ENCODE measurements around the gene RANBP3.
"Not testable (repeated sequence)": the region's sequence is repeated elsewhere in the genome, so short reads cannot be mapped to it uniquely, and the experiment has no call there.

The RANBP3 gene, protein sequence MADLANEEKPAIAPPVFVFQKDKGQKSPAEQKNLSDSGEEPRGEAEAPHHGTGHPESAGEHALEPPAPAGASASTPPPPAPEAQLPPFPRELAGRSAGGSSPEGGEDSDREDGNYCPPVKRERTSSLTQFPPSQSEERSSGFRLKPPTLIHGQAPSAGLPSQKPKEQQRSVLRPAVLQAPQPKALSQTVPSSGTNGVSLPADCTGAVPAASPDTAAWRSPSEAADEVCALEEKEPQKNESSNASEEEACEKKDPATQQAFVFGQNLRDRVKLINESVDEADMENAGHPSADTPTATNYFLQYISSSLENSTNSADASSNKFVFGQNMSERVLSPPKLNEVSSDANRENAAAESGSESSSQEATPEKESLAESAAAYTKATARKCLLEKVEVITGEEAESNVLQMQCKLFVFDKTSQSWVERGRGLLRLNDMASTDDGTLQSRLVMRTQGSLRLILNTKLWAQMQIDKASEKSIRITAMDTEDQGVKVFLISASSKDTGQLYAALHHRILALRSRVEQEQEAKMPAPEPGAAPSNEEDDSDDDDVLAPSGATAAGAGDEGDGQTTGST

DNA sequence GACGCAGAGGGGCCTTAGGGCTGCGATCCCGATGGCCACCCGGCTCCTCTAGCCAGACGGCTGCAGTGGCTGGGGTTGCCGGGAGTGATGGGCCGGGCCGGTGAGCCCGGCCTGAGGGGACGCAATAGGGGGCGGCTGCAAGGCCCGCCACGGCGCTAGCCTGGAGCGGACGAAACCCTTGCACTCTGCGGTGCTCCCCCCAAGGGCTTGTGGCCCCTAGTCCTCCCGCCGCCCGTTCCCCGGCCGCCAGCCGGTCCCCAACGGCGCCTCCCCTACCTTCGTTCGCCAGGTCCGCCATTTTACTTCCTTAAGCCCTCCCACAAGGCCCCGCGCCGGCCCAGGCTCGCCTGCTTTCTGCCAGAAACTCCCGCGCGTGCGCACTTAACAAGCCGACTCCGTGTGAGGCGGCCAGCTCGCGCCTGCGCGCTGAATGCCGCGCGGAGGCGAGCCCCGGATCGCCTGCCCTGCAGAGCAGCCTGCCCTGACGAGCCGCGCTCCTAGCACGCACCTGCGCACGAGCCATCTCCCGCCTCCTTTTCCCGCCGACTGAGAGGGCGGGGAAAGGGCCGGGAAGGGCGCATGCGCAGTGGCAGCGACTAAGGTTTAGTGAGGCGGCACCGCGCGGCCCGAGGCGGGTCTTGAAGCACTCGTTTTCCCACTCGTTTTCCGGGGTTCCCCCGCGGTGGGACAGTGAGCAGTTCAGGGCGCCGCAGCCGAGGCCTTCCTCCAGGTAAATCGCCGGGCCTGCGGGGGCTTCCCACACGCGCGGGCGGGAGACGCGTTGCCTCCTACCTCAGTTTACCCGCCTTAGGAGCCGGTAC lies at the start of gene RANBP3:
Gene RANBP3 (minus strand): TSS at position 356 of the 821 bp plus-strand sequence. CDS start 58 bp downstream, at position 298.
- Histone ChIP-seq H3K27me3 (ENCODE audit: control insufficient read depth, insufficient read depth, low read length) (no peaks in the 10 kb centered on the region), H3K9me3 (ENCODE audit: control insufficient read depth, insufficient read depth, low read length) (no peaks in the 10 kb centered on the region), H3K4me1 (ENCODE audit: control insufficient read depth, insufficient read depth, low read length) (peaks cover 4% of the 10 kb centered on the region), H3K9ac (ENCODE audit: low read depth, low read length) (peak within 1 kb of the TSS; percentile 94), H3K4me3 (ENCODE audit: low read depth, low read length) (peak within 1 kb of the TSS; percentile 82), H3K36me3 (ENCODE audit: control insufficient read depth, insufficient read depth, low read length) (peaks cover 8% of the 10 kb centered on the region)

DNA sequence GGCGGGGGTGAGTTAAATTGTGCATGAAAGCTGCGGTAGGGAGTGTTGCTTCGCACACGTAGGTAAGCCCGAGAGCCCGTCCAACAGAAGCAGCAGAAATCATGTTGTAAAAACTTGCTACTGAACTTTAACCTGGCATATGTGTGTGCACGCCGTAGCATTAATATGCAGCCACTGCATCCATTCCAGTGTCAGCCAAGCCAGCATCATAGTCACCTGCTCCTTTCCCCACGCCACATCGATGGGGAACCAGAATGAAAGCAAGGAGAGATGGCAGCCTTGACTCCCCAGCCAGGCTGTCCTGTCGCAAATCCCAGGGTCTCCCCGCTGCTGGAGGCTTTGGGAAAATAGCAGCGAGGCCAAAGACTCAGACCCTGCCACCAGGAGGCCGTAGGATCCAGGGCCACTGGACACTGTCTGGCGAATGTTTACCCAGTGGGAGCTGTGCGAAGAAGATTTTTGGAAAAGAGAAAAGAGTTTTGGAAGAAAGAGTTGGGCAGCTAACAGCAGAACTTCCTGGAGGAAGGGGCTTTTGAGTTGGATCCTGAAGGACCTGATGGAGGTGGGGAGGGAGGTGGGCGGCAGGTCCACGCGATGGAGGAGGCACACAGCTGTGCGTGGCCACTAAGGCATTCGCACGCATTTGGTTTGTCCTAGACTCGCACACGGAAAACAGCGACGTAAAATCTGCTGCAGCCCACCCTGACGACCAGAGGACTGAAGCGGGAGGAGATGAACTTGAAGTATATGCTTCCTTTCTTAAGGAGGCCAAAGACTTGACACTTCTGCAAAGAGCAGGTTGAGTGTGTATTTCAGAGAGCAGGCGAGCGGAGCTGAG lies 48.7 kb upstream of the RANBP3 start:
- Histone ChIP-seq H3K4me1 (ENCODE audit: control insufficient read depth, insufficient read depth, low read length) (no peaks in the 10 kb centered on the region), H3K9me3 (ENCODE audit: control insufficient read depth, insufficient read depth, low read length) (no peaks in the 10 kb centered on the region), H3K9ac (ENCODE audit: low read depth, low read length) (no peak overlapping the region), H3K4me3 (ENCODE audit: low read depth, low read length) (no peak overlapping the region), H3K27me3 (ENCODE audit: control insufficient read depth, insufficient read depth, low read length) (no peaks in the 10 kb centered on the region), H3K36me3 (ENCODE audit: control insufficient read depth, insufficient read depth, low read length) (no peaks in the 10 kb centered on the region)

DNA sequence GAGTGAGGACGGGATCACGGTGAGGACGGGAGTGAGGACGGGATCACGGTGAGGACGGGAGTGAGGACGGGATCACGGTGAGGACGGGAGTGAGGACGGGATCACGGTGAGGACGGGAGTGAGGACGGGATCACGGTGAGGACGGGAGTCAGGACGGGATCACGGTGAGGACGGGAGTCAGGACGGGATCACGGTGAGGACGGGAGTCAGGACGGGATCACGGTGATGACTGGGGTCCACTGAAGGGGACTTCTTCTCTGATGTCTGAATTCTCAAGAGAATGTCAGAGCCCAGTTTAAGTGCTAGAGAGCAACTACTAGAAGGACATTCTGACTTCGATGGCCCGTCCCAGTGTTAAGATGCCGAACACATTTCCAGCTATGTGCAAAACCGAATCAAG lies 46.8 kb upstream of the RANBP3 start:
- not testable (repeated sequence) for H3K4me3 ChIP-seq (ENCODE audit: low read depth, low read length); H3K27me3 ChIP-seq (ENCODE audit: control insufficient read depth, insufficient read depth, low read length); H3K4me1 ChIP-seq (ENCODE audit: control insufficient read depth, insufficient read depth, low read length); H3K36me3 ChIP-seq (ENCODE audit: control insufficient read depth, insufficient read depth, low read length); H3K9ac ChIP-seq (ENCODE audit: low read depth, low read length); H3K9me3 ChIP-seq (ENCODE audit: control insufficient read depth, insufficient read depth, low read length)

DNA sequence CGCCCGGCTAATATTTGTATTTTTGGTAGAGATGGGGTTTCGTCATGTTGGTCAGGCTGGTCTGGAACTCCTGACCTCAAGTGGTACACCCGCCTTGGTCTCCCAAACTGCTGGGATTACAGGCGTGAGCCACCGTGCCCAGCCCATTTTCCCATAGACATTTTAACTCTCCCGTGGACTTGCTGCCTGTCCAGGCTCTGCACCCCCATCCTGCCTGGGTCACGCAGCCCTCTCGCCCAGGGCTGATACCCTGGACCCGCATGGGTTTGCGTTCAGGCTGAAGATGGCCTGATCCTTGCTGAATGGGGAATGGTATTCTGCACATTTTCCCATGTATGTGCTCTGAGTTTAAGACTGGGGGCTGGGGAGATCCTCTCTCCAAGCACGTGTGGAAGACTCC lies 46.0 kb upstream of the RANBP3 start:
- Histone ChIP-seq H3K4me1 (ENCODE audit: control insufficient read depth, insufficient read depth, low read length) (no peaks in the 10 kb centered on the region), H3K27me3 (ENCODE audit: control insufficient read depth, insufficient read depth, low read length) (no peaks in the 10 kb centered on the region), H3K36me3 (ENCODE audit: control insufficient read depth, insufficient read depth, low read length) (no peaks in the 10 kb centered on the region)

DNA sequence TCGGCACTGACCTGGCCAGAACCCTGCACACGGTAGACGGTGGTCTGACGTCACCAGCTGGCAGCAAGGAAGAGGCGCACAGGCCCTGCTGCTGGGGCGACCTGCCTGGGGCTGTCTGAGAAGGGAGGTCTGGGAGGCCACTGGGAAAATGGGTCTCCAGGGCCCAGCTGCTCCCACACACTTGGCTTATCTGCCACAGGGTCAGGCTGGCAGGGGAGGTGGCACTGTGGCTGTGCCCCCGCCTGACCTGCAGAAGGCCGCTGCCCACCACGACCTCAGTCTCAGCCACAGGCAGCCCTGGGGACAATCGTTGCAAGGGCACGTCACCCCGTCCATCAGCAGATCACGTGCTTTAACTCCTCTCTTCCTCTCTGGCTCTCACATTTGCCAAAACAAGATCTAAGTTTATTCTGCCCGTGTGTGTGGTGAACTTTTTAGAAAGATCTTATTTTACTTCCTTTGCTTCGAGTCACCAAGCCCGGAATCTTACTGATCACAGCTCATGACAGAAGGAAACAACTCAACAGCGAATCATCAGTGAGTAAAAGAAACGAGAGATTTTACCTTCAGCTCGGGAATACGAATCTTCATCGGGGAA lies 45.2 kb upstream of the RANBP3 start:
- Histone ChIP-seq H3K9me3 (ENCODE audit: control insufficient read depth, insufficient read depth, low read length) (no peaks in the 10 kb centered on the region), H3K9ac (ENCODE audit: low read depth, low read length) (no peak overlapping the region), H3K4me1 (ENCODE audit: control insufficient read depth, insufficient read depth, low read length) (no peaks in the 10 kb centered on the region), H3K36me3 (ENCODE audit: control insufficient read depth, insufficient read depth, low read length) (no peaks in the 10 kb centered on the region), H3K27me3 (ENCODE audit: control insufficient read depth, insufficient read depth, low read length) (no peaks in the 10 kb centered on the region), H3K4me3 (ENCODE audit: low read depth, low read length) (no peak overlapping the region)

More for the DNA sequence above, 46.0 kb upstream of the RANBP3 start:
- Histone ChIP-seq H3K9ac (ENCODE audit: low read depth, low read length) (no peak overlapping the region), H3K4me3 (ENCODE audit: low read depth, low read length) (no peak overlapping the region), H3K9me3 (ENCODE audit: control insufficient read depth, insufficient read depth, low read length) (no peaks in the 10 kb centered on the region)

DNA sequence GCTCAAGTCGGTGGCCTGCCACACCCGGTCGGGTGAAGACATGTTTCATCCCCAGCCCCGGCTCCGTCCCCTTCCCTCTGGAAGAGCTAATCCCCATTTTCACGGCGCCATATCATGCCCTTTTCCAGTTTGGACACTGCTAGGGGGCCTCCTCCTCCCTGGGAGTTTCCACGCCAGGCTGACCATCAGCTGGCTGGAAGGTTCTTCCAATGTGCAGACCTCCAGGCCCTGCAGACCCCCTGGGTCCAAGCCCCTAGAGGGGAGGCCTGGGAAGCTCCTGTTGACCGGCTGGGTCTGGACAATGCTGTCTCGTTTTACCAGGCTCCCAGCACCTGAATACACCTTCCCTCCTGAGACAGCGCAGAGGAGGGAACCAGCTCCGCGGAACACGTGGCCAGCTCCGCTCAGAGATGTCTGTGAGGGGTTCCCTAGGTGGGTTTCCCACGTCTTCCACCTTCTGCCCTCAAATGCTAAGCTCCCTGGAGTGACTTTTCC lies 44.7 kb upstream of the RANBP3 start:
- Histone ChIP-seq H3K9ac (ENCODE audit: low read depth, low read length) (no peak overlapping the region), H3K36me3 (ENCODE audit: control insufficient read depth, insufficient read depth, low read length) (no peaks in the 10 kb centered on the region), H3K4me1 (ENCODE audit: control insufficient read depth, insufficient read depth, low read length) (no peaks in the 10 kb centered on the region), H3K9me3 (ENCODE audit: control insufficient read depth, insufficient read depth, low read length) (no peaks in the 10 kb centered on the region), H3K27me3 (ENCODE audit: control insufficient read depth, insufficient read depth, low read length) (no peaks in the 10 kb centered on the region), H3K4me3 (ENCODE audit: low read depth, low read length) (no peak overlapping the region)

DNA sequence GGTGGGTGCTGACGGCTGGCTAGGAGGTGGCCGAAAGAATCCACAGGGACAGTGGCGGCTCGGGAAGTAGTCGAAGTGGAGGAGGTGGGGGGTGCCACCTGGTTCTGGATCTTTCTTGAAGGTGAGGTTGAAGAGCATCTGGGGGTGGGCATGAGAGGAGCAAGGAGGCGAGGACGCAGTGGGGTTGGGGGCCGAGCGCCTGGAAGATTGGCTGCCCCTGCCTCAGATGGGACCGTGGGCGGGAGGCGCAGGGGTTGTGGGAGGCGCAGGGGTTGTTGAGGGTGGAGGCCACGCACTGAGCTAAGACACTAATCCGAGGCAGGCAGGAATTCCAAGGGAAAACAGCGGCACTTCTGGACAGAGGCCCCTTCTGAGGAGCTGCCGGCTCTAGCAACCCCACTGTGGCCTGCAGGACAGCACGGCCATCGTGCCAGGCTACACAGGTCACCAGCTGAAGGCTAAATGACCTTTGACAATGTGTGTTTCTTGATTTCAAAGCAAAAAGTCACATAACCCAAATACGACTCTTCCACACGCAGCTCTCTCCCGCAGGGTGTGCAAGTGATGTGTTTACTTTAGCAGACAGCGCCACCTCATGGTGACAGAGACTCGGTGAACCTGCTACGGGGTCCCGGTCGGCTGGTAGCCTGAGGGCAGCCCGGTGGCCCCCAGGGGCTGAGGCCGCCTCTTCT lies 44.1 kb upstream of the RANBP3 start:
- H3K36me3 ChIP-seq (ENCODE audit: control insufficient read depth, insufficient read depth, low read length): no peaks in the 10 kb centered on the region
- no peaks in the 10 kb centered on the region for H3K27me3 ChIP-seq (ENCODE audit: control insufficient read depth, insufficient read depth, low read length)
- H3K9me3 ChIP-seq (ENCODE audit: control insufficient read depth, insufficient read depth, low read length): no peaks in the 10 kb centered on the region
- no peaks in the 10 kb centered on the region for H3K4me1 ChIP-seq (ENCODE audit: control insufficient read depth, insufficient read depth, low read length)
- no peak overlapping the region for H3K4me3 ChIP-seq (ENCODE audit: low read depth, low read length)
- H3K9ac ChIP-seq (ENCODE audit: low read depth, low read length): no peak overlapping the region

DNA sequence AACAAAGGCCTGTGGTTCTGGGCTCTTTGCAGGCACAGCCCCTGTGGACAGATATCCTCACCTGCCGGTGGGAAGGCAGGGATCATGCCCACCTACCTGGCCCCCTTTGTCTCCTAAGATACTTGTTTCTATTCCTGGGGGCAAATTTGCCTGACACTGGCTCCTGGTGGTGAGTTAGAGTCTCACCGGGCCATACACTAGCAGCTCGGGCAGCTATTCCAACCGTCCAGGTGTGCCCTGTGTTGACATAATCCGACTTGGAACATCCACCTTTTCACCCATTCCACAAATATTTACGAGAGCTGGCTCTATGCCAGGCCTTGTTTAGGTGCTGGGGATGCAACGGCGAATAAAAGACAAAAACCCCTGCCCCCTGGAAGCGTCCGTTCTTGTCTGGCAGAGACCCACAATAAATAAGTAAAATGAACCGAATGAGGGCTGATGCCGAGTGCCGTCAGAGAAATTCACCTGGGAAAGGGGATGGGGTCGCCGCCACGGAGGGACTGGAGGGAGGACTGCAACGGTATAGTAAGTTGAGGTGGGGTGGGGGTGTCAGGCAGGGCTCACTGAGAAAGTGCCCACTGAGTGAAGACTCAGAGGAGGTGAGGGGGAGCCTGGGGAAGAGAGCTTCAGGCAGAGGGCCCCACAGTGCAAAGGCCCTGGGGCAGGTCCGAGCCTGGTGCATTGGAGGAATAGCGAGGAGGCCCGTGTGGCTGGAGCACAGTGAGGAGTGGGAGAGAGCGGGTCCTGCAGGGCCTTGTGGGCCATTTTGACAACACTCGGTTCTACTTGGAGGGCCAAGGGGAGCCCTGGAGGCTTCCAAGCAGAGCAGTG lies 43.2 kb upstream of the RANBP3 start:
- Histone ChIP-seq H3K36me3 (ENCODE audit: control insufficient read depth, insufficient read depth, low read length) (no peaks in the 10 kb centered on the region), H3K9me3 (ENCODE audit: control insufficient read depth, insufficient read depth, low read length) (no peaks in the 10 kb centered on the region), H3K9ac (ENCODE audit: low read depth, low read length) (no peak overlapping the region), H3K4me3 (ENCODE audit: low read depth, low read length) (no peak overlapping the region), H3K27me3 (ENCODE audit: control insufficient read depth, insufficient read depth, low read length) (no peaks in the 10 kb centered on the region), H3K4me1 (ENCODE audit: control insufficient read depth, insufficient read depth, low read length) (no peaks in the 10 kb centered on the region)

DNA sequence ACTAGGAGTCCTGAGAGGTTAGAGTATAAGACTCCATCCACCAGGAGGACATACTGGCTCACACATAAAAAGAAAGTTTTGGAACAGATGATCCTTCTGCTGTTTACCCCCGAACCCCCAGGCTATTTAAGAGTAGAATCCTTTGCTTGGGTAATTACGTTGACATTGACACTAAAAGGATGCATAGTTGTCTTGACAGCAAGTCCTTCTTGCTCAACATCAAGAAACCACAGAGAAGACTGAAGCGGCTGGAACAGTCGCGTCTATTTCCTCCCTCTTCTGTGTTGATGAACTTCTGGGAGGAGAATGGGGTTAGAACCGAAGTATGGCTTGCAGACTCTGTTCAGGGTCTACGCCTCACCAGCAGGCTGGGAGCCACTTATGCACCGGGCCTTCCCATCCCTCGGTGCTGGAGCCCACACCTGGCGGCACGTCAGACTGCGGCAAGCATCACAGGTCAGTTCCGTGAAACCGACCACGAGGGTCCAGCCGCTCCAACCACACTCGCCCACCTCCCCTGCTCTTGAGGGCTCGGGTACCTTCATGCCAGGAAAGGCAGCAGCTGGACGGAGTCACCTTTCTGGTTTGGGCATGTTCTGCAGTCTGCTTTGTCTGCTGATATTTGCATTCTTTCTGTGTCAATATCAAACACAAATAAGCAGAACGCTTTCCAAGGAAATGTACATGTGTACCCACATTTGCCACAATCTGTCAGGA lies 42.4 kb upstream of the RANBP3 start:
- Histone ChIP-seq H3K9me3 (ENCODE audit: control insufficient read depth, insufficient read depth, low read length) (no peaks in the 10 kb centered on the region), H3K4me3 (ENCODE audit: low read depth, low read length) (no peak overlapping the region), H3K36me3 (ENCODE audit: control insufficient read depth, insufficient read depth, low read length) (no peaks in the 10 kb centered on the region), H3K9ac (ENCODE audit: low read depth, low read length) (no peak overlapping the region), H3K27me3 (ENCODE audit: control insufficient read depth, insufficient read depth, low read length) (no peaks in the 10 kb centered on the region), H3K4me1 (ENCODE audit: control insufficient read depth, insufficient read depth, low read length) (no peaks in the 10 kb centered on the region)

Measured in iPS-15b (cell line).